K562 (cell line): ENCODE data around the gene USP17L28.
"Not testable (repeated sequence)": the region's sequence is repeated elsewhere in the genome, so short reads cannot be mapped to it uniquely, and the experiment has no call there.

ENCODE experiments used
- IRF2 ChIP-seq: sonication (generic); formaldehyde crosslinking; IDR thresholded peaks from 2 replicates; pipeline ENCODE4 v1.8.1; 2022; ENCODE audit warnings: mild to moderate bottlenecking, missing genetic modification reagents
- MAZ ChIP-seq, 2 experiments: fragments of 450-650 bp in 1 of 2; sonication (generic) in 1 of 2; formaldehyde crosslinking; IDR thresholded peaks in 1 of 2; conservative IDR thresholded peaks in 1 of 2; 2 replicates each; pipeline versions ENCODE4 v1.4.0 to v1.5.0; 2020; ENCODE audit warnings: mild to moderate bottlenecking in 1 of 2, missing genetic modification reagents in 1 of 2
- MXI1 ChIP-seq: IDR thresholded peaks from 2 replicates; pipeline ENCODE4 v1.6.1; 2011; ENCODE audit warnings: low read depth, mild to moderate bottlenecking, improper control_type of control experiment, low read length
- POLR3A ChIP-seq: IDR thresholded peaks from 2 replicates; pipeline ENCODE4 v1.6.1; 2011; ENCODE audit warnings: borderline replicate concordance, mild to moderate bottlenecking, moderate library complexity; ENCODE audit not compliant: insufficient read length, insufficient read depth; ENCODE audit errors: extremely low read depth
- ZFX ChIP-seq: sonication (generic); formaldehyde crosslinking; IDR thresholded peaks from 2 replicates; pipeline ENCODE4 v1.8.0; 2022; ENCODE audit warnings: mild to moderate bottlenecking, missing genetic modification reagents, moderate library complexity
- TF ChIP-seq, protein P1 (sequence below): sonication (generic); formaldehyde crosslinking; IDR thresholded peaks from 2 replicates; pipeline ENCODE4 v1.4.0; 2020; ENCODE audit warnings: mild to moderate bottlenecking, missing genetic modification reagents
- TF ChIP-seq, protein P2 (sequence below), 3 experiments: IDR thresholded peaks in 2 of 3; conservative IDR thresholded peaks in 1 of 3; 2 replicates each; pipeline ENCODE4 v1.5.1; 2011 to 2012; ENCODE audit warnings: low read length in 3 of 3, mild to moderate bottlenecking in 3 of 3, control low read depth in 2 of 3, improper control_type of control experiment in 1 of 3, inconsistent platforms in 1 of 3, low read depth in 1 of 3, mixed read lengths in 1 of 3, moderate library complexity in 1 of 3; ENCODE audit not compliant: insufficient read depth in 2 of 3
- TF ChIP-seq, protein P3 (sequence below): sonication (generic); formaldehyde crosslinking; IDR thresholded peaks from 2 replicates; pipeline ENCODE4 v1.8.1; 2023; ENCODE audit warnings: mild to moderate bottlenecking, missing genetic modification reagents
- TF ChIP-seq, protein P4 (sequence below): sonication (generic); formaldehyde crosslinking; IDR thresholded peaks from 2 replicates; pipeline ENCODE4 v1.9.0; 2022; ENCODE audit warnings: mild to moderate bottlenecking, missing genetic modification reagents
- TF ChIP-seq, protein P5 (sequence below), 2 experiments: fragments of 450-650 bp in 1 of 2; sonication (generic) in 1 of 2; formaldehyde crosslinking in 1 of 2; IDR thresholded peaks in 1 of 2; conservative IDR thresholded peaks in 1 of 2; 2 replicates each; pipeline versions ENCODE4 v1.6.1 to v1.8.1; 2016 to 2023; ENCODE audit warnings: mild to moderate bottlenecking in 2 of 2, moderate library complexity in 2 of 2, inconsistent platforms in 1 of 2, missing genetic modification reagents in 1 of 2
- TF ChIP-seq, protein P6 (sequence below): fragments of 450-650 bp; formaldehyde crosslinking; IDR thresholded peaks from 2 replicates; pipeline ENCODE4 v1.4.0; 2020; ENCODE audit warnings: mild to moderate bottlenecking, mixed read lengths
- TF ChIP-seq, protein P7 (sequence below): fragments of 450-650 bp; IDR thresholded peaks from 2 replicates; pipeline ENCODE4 v1.6.1; 2016; ENCODE audit warnings: borderline replicate concordance
- TF ChIP-seq, protein P8 (sequence below): fragments of 250-450 bp; sonication (Bioruptor Pico); IDR thresholded peaks from 2 replicates; pipeline ENCODE4 v1.5.0; 2020; ENCODE audit warnings: mild to moderate bottlenecking, borderline replicate concordance
- TF ChIP-seq, protein P9 (sequence below): fragments of 450-650 bp; IDR thresholded peaks from 2 replicates; pipeline ENCODE4 v1.6.1; 2016

DNA sequence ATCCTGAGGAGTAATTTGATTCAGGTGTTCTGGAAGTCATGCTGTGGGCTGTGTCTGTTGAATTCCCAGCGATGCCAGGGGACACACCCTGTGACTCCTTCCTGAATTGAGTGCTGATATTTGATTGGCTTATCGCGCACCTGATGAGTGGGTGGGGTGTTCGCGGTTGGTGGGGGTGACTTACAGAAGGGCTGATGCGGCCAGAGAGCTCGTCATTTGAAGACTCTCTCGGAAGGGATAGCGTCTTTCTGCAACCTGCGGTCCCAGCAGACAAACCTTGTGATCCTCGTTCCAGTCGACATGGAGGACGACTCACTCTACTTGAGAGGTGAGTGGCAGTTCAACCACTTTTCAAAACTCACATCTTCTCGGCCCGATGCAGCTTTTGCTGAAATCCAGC lies 9.6 kb upstream of the USP17L28 start, which contains the start of gene USP17L5:
- TF ChIP-seq, protein P1, sequence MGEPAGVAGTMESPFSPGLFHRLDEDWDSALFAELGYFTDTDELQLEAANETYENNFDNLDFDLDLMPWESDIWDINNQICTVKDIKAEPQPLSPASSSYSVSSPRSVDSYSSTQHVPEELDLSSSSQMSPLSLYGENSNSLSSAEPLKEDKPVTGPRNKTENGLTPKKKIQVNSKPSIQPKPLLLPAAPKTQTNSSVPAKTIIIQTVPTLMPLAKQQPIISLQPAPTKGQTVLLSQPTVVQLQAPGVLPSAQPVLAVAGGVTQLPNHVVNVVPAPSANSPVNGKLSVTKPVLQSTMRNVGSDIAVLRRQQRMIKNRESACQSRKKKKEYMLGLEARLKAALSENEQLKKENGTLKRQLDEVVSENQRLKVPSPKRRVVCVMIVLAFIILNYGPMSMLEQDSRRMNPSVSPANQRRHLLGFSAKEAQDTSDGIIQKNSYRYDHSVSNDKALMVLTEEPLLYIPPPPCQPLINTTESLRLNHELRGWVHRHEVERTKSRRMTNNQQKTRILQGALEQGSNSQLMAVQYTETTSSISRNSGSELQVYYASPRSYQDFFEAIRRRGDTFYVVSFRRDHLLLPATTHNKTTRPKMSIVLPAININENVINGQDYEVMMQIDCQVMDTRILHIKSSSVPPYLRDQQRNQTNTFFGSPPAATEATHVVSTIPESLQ (CRISPR knock-in tag): not testable (repeated sequence)
- TF ChIP-seq, protein P2, sequence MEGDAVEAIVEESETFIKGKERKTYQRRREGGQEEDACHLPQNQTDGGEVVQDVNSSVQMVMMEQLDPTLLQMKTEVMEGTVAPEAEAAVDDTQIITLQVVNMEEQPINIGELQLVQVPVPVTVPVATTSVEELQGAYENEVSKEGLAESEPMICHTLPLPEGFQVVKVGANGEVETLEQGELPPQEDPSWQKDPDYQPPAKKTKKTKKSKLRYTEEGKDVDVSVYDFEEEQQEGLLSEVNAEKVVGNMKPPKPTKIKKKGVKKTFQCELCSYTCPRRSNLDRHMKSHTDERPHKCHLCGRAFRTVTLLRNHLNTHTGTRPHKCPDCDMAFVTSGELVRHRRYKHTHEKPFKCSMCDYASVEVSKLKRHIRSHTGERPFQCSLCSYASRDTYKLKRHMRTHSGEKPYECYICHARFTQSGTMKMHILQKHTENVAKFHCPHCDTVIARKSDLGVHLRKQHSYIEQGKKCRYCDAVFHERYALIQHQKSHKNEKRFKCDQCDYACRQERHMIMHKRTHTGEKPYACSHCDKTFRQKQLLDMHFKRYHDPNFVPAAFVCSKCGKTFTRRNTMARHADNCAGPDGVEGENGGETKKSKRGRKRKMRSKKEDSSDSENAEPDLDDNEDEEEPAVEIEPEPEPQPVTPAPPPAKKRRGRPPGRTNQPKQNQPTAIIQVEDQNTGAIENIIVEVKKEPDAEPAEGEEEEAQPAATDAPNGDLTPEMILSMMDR (IDR thresholded peaks at IDR 0.05 in 2 of 3, conservative IDR thresholded peaks at IDR 0.05 in 1 of 3; ENCODE audit: insufficient read depth in 2 of 3, low read depth in 1 of 3, low read length in 3 of 3): not testable (repeated sequence)
- TF ChIP-seq IRF2 (CRISPR knock-in tag); MAZ (CRISPR knock-in tag; conservative IDR thresholded peaks at IDR 0.05 in 1 of 2, IDR thresholded peaks at IDR 0.05 in 1 of 2); ZFX (CRISPR knock-in tag); POLR3A; MXI1: not testable (repeated sequence)
- TF ChIP-seq, protein P3, sequence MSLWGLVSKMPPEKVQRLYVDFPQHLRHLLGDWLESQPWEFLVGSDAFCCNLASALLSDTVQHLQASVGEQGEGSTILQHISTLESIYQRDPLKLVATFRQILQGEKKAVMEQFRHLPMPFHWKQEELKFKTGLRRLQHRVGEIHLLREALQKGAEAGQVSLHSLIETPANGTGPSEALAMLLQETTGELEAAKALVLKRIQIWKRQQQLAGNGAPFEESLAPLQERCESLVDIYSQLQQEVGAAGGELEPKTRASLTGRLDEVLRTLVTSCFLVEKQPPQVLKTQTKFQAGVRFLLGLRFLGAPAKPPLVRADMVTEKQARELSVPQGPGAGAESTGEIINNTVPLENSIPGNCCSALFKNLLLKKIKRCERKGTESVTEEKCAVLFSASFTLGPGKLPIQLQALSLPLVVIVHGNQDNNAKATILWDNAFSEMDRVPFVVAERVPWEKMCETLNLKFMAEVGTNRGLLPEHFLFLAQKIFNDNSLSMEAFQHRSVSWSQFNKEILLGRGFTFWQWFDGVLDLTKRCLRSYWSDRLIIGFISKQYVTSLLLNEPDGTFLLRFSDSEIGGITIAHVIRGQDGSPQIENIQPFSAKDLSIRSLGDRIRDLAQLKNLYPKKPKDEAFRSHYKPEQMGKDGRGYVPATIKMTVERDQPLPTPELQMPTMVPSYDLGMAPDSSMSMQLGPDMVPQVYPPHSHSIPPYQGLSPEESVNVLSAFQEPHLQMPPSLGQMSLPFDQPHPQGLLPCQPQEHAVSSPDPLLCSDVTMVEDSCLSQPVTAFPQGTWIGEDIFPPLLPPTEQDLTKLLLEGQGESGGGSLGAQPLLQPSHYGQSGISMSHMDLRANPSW (CRISPR knock-in tag): not testable (repeated sequence)
- TF ChIP-seq, protein P4, sequence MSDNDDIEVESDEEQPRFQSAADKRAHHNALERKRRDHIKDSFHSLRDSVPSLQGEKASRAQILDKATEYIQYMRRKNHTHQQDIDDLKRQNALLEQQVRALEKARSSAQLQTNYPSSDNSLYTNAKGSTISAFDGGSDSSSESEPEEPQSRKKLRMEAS (CRISPR knock-in tag): not testable (repeated sequence)
- TF ChIP-seq, protein P5, sequence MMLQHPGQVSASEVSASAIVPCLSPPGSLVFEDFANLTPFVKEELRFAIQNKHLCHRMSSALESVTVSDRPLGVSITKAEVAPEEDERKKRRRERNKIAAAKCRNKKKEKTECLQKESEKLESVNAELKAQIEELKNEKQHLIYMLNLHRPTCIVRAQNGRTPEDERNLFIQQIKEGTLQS (IDR thresholded peaks at IDR 0.05): not testable (repeated sequence)
- TF ChIP-seq, protein P5 (CRISPR knock-in tag; conservative IDR thresholded peaks at IDR 0.05): not testable (repeated sequence)
- TF ChIP-seq, protein P6, sequence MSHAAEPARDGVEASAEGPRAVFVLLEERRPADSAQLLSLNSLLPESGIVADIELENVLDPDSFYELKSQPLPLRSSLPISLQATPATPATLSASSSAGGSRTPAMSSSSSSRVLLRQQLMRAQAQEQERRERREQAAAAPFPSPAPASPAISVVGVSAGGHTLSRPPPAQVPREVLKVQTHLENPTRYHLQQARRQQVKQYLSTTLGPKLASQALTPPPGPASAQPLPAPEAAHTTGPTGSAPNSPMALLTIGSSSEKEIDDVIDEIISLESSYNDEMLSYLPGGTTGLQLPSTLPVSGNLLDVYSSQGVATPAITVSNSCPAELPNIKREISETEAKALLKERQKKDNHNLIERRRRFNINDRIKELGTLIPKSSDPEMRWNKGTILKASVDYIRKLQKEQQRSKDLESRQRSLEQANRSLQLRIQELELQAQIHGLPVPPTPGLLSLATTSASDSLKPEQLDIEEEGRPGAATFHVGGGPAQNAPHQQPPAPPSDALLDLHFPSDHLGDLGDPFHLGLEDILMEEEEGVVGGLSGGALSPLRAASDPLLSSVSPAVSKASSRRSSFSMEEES (CRISPR knock-in tag): not testable (repeated sequence)
- TF ChIP-seq, protein P7, sequence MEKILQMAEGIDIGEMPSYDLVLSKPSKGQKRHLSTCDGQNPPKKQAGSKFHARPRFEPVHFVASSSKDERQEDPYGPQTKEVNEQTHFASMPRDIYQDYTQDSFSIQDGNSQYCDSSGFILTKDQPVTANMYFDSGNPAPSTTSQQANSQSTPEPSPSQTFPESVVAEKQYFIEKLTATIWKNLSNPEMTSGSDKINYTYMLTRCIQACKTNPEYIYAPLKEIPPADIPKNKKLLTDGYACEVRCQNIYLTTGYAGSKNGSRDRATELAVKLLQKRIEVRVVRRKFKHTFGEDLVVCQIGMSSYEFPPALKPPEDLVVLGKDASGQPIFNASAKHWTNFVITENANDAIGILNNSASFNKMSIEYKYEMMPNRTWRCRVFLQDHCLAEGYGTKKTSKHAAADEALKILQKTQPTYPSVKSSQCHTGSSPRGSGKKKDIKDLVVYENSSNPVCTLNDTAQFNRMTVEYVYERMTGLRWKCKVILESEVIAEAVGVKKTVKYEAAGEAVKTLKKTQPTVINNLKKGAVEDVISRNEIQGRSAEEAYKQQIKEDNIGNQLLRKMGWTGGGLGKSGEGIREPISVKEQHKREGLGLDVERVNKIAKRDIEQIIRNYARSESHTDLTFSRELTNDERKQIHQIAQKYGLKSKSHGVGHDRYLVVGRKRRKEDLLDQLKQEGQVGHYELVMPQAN: not testable (repeated sequence)
- TF ChIP-seq, protein P8, sequence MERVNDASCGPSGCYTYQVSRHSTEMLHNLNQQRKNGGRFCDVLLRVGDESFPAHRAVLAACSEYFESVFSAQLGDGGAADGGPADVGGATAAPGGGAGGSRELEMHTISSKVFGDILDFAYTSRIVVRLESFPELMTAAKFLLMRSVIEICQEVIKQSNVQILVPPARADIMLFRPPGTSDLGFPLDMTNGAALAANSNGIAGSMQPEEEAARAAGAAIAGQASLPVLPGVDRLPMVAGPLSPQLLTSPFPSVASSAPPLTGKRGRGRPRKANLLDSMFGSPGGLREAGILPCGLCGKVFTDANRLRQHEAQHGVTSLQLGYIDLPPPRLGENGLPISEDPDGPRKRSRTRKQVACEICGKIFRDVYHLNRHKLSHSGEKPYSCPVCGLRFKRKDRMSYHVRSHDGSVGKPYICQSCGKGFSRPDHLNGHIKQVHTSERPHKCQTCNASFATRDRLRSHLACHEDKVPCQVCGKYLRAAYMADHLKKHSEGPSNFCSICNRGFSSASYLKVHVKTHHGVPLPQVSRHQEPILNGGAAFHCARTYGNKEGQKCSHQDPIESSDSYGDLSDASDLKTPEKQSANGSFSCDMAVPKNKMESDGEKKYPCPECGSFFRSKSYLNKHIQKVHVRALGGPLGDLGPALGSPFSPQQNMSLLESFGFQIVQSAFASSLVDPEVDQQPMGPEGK: not testable (repeated sequence)
- TF ChIP-seq, protein P9, sequence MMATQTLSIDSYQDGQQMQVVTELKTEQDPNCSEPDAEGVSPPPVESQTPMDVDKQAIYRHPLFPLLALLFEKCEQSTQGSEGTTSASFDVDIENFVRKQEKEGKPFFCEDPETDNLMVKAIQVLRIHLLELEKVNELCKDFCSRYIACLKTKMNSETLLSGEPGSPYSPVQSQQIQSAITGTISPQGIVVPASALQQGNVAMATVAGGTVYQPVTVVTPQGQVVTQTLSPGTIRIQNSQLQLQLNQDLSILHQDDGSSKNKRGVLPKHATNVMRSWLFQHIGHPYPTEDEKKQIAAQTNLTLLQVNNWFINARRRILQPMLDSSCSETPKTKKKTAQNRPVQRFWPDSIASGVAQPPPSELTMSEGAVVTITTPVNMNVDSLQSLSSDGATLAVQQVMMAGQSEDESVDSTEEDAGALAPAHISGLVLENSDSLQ: not testable (repeated sequence)
